ENCODE results near the gene ARHGAP5. TPM values are rescaled to one million over a fixed set of nuclear protein-coding genes. Genes with fewer than 3 reads are reported as not detected.
A peak's percentile ranks its signal among the peaks of the same experiment; 100 is the strongest.

Gene ARHGAP5
- total and polyA plus RNA-seq, 9 of the 15 experiments (the other 6 are each of a cell fraction or from before 2014, with no cell fraction given) = 3.1 to 21.8 (median 12.1) TPM

GRCh38 chr14:32202998-32203882 is 126.1 kb downstream of the ARHGAP5 start, which contains the start of gene RNU6-8 (continued):
- TF ChIP-seq RBM39 (optimal IDR thresholded peaks at IDR 0.05; ENCODE audit: low read depth, low read length) (no peak), HDGF (IDR thresholded peaks at IDR 0.05) (no peak), KLF10 (CRISPR knock-in tag; IDR thresholded peaks at IDR 0.05) (no peak), PKNOX1 (IDR thresholded peaks at IDR 0.05) (peak; percentile 40; the same call in 1 of the 2 replicates), ZBTB2 (IDR thresholded peaks at IDR 0.05) (peak; percentile 44; the same call in 1 of the 2 replicates), ZBTB26 (CRISPR knock-in tag; IDR thresholded peaks at IDR 0.05) (no peak), L3MBTL2 (IDR thresholded peaks at IDR 0.05) (peak; percentile 55; the same call in 1 of the 2 replicates), EP300 (IDR thresholded peaks at IDR 0.05; ENCODE audit: low read length) (no peak), CBX3 (IDR thresholded peaks at IDR 0.05; ENCODE audit: borderline replicate concordance in 1 of 2, low read length in 2 of 2) (no peak), CXXC5 (CRISPR knock-in tag; IDR thresholded peaks at IDR 0.05) (peak; percentile 54), CBX8 (IDR thresholded peaks at IDR 0.05; ENCODE audit: borderline replicate concordance, extremely low read depth, low read depth, low read length, poor library complexity, severe bottlenecking) (no peak), CREM (IDR thresholded peaks at IDR 0.05; ENCODE audit: low read depth) (no peak; the same call in 1 of the 2 replicates), TRIM28 (IDR thresholded peaks at IDR 0.05) (no peak), NR2C2 (CRISPR knock-in tag; IDR thresholded peaks at IDR 0.05) (no peak), NR2C2 (tag; IDR thresholded peaks at IDR 0.05) (peak; percentile 20; the same call in 1 of the 2 replicates), NFYB (IDR thresholded peaks at IDR 0.05; ENCODE audit: extremely low read depth, insufficient read length) (no peak), ZBTB11 (CRISPR knock-in tag; IDR thresholded peaks at IDR 0.05) (no peak), ZNF431 (CRISPR knock-in tag; IDR thresholded peaks at IDR 0.05) (no peak), BHLHE40 (IDR thresholded peaks at IDR 0.05; ENCODE audit: low read length) (peak; percentile 53), SRSF1 (IDR thresholded peaks at IDR 0.05; ENCODE audit: low read depth, low read length) (no peak), LCOR (CRISPR knock-in tag; IDR thresholded peaks at IDR 0.05) (no peak)

All from K562 (cell line).